GM23248 (cell line): ENCODE data around the gene KIF6. TPM values are rescaled to one million over a fixed set of nuclear protein-coding genes. Genes with fewer than 3 reads are reported as not detected.

Experiments
- DNase-seq: peaks from one replicate; pipeline ENCODE4 v3.0.0-alpha.2; 2015
- H2AFZ ChIP-seq: fragments of 200-600 bp; sonication (generic); 2 replicates; pipeline ENCODE4 v1.6.1; 2016; ENCODE audit warnings: antibody characterized with exemption
- H3F3A ChIP-seq: fragments of 200-600 bp; sonication (generic); 2 replicates; pipeline ENCODE4 v1.6.1; 2016; ENCODE audit warnings: mild to moderate bottlenecking, antibody characterized with exemption, mixed run types; ENCODE audit not compliant: insufficient read depth
- H3K27ac ChIP-seq: fragments of 200-600 bp; sonication (generic); 2 replicates; pipeline ENCODE4 v1.5.1; 2016; ENCODE audit warnings: mild to moderate bottlenecking
- H3K27me3 ChIP-seq: fragments of 200-600 bp; sonication (generic); replicated peaks from 2 replicates; pipeline ENCODE4 v1.6.1; 2016; ENCODE audit warnings: mild to moderate bottlenecking; ENCODE audit not compliant: insufficient read depth
- H3K36me3 ChIP-seq: fragments of 200-600 bp; sonication (generic); 2 replicates; pipeline ENCODE4 v1.6.1; 2016; ENCODE audit warnings: low read depth, mild to moderate bottlenecking
- H3K4me1 ChIP-seq: fragments of 200-600 bp; sonication (generic); 2 replicates; pipeline ENCODE4 v1.6.1; 2016; ENCODE audit warnings: mild to moderate bottlenecking; ENCODE audit not compliant: insufficient read depth
- H3K4me2 ChIP-seq: fragments of 200-600 bp; sonication (generic); one replicate; pipeline ENCODE4 v1.6.1; 2016; ENCODE audit warnings: mild to moderate bottlenecking; ENCODE audit not compliant: unreplicated experiment
- H3K4me3 ChIP-seq: fragments of 200-600 bp; sonication (generic); 2 replicates; pipeline ENCODE4 v1.5.1; 2016; ENCODE audit warnings: mild to moderate bottlenecking
- H3K79me2 ChIP-seq: fragments of 200-600 bp; sonication (generic); 2 replicates; pipeline ENCODE4 v1.6.1; 2016; ENCODE audit warnings: mild to moderate bottlenecking; ENCODE audit not compliant: insufficient read depth
- H3K9ac ChIP-seq: fragments of 200-600 bp; sonication (generic); 2 replicates; pipeline ENCODE4 v1.6.1; 2016; ENCODE audit warnings: mild to moderate bottlenecking
- H3K9me2 ChIP-seq: fragments of 200-600 bp; sonication (generic); 2 replicates; pipeline ENCODE4 v1.6.1; 2016; ENCODE audit warnings: mixed run types, mild to moderate bottlenecking, moderate library complexity; ENCODE audit not compliant: insufficient read depth
- H3K9me3 ChIP-seq: fragments of 200-600 bp; sonication (generic); one replicate; pipeline ENCODE4 v1.6.1; 2017; ENCODE audit warnings: low read depth
- H4K20me1 ChIP-seq: fragments of 200-600 bp; sonication (generic); 2 replicates; pipeline ENCODE4 v1.6.0; 2016; ENCODE audit not compliant: insufficient read depth
- EZH2 ChIP-seq: fragments of 200-600 bp; sonication (generic); IDR thresholded peaks from 2 replicates; pipeline ENCODE4 v1.6.1; 2018; ENCODE audit warnings: antibody characterized with exemption, mild to moderate bottlenecking; ENCODE audit not compliant: insufficient read depth, poor library complexity, severe bottlenecking
- EZH2phosphoT487 ChIP-seq: fragments of 200-600 bp; sonication (generic); IDR thresholded peaks from 2 replicates; pipeline ENCODE4 v1.6.1; 2018; ENCODE audit warnings: antibody characterized with exemption, moderate library complexity, mild to moderate bottlenecking, low read depth; ENCODE audit not compliant: insufficient read depth
- WGBS, 2 experiments: methylation state at CpG; one replicate each; pipeline ENCODE4 v1.1.6; 2015 to 2017; ENCODE audit warnings: low lambda C conversion rate in 2 of 2, low coverage in 1 of 2; ENCODE audit errors: missing lambda C conversion rate in 2 of 2; 5-methylcytosine and 5-hydroxymethylcytosine counted together
- in situ Hi-C: fragments of 300-500 bp; cut with MboI; formaldehyde crosslinking; loops from 2 replicates; pipeline ENCODE4 v1.15.0; 2020
- polyA plus RNA-seq: library from polyadenylated mRNA; unstranded; fragments of >200 nt; fragmentation: Nextera tagmentation; extraction: Ambion mirVana; gene quantifications from 2 replicates; pipeline ENCODE4 v1.2.1, GENCODE V29; 2016
- total RNA-seq: library from RNA; depleted of rRNA; stranded (reverse); fragments of >200 nt; shearing (Covaris generic); gene quantifications from 2 replicates; pipeline ENCODE4 v1.2.3, GENCODE V29; 2014

KIF6 gene
- total and polyA plus RNA-seq, 2 experiments from 2014 or later, result 0.22 to 0.91 TPM

DNA sequence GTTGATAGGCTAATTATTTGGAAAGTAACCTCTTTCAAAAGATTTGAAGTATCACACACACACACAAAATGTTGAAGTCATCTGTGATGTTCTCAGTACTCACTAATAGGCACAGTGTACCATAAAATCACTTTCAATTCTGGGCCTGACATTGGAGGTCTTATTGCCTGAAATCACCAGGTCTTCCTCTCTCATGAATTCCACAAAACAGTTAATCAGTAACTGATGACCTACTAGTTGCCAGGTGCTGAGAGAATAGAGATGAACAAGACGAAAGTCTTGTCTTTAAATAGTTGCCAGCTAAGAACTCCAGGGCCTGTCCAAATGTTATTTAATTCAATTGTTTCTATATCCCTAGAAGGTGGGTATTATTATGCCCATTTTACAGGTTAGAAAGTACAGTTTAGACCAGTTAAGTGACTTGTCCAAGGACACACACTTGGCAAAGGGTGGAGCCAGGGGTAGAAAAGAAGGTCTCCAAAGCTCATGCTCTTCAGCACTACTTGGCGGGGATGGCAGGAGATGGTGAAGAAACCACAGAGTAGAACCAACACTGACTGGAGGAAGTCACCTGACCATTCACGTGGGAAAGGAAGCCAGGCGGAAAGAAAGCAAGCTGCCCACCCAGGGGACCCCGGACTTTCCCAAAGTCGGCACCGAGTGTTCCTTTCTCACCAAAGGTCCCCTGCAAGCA is 116.4 kb downstream of the KIF6 start:
- TF ChIP-seq EZH2phosphoT487, result no peak
- no peak for TF ChIP-seq EZH2
- no peak for DNase-seq
- H3K9me3 ChIP-seq, result no peaks in the 10 kb centered on the region
- H3K36me3 ChIP-seq, result no peaks in the 10 kb centered on the region
- no peaks in the 10 kb centered on the region for H3K27me3 ChIP-seq
- no peaks in the 10 kb centered on the region for H3K79me2 ChIP-seq
- H3K4me1 ChIP-seq, result no peaks in the 10 kb centered on the region
- H2AFZ ChIP-seq, result no peak overlapping the region
- H4K20me1 ChIP-seq, result no peaks in the 10 kb centered on the region
- in situ Hi-C loops, result no loop called here
- no peaks in the 10 kb centered on the region for H3K9me2 ChIP-seq
- no peaks in the 10 kb centered on the region for H3F3A ChIP-seq
- no peak overlapping the region for H3K4me2 ChIP-seq
- H3K4me3 ChIP-seq, result no peak overlapping the region
- H3K27ac ChIP-seq, result no peak overlapping the region
- H3K9ac ChIP-seq, result no peak overlapping the region
- 88% methylated on average over 7 of the region's 7 CpGs for WGBS, 2 experiments

DNA sequence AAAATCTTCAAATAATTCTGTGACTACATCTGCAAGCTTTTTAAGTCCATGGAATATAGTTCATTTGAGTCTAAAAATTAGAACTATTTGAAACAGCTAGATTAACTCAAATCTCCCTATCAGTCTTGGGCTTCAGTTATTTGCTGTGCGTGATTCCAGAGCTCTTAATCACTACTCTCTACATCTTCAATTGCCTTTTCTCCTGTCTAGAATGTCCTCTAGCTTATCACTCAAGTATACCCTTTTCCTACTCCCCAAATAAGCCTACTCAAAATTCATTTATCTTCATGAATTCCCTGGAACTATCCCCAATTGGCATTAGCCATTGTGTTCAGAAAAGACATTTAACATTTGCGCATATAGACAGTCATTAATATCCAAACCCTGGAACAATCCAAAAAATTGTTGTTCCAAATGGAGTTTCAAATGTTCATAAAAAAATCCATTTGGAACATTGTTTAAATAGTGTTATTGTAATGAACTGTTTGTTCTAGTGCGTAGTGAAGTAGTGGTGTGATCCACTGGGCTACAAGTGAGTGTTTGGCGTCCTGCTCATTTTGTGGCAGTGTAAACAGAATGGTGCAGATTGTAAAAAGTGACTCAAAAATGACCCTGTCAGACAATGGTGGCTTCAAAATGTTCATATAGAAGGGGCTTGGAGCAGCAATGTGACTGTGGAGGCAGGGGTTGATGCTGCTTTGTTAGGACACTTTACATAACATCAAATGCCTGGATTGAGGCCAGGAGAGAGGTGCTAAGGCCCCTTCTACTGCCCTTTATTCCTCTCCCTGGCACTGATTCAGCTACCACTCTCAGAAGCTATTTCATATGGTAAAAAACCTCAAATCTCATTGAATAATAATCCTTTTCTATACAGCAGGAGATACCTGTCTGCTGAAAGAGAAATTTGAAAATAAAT is 122.3 kb downstream of the KIF6 start:
- Histone ChIP-seq H3K36me3 (no peaks in the 10 kb centered on the region), H3K27ac (no peak overlapping the region), H3K4me1 (peaks cover 13% of the 10 kb centered on the region; the same call in 1 of the 2 replicates), H4K20me1 (no peaks in the 10 kb centered on the region), H3K4me2 (no peak overlapping the region), H3K9ac (no peak overlapping the region), H3K9me3 (no peaks in the 10 kb centered on the region), H3K79me2 (no peaks in the 10 kb centered on the region), H3K27me3 (no peaks in the 10 kb centered on the region), H3K4me3 (no peak overlapping the region), H3F3A (peaks cover 26% of the 10 kb centered on the region), H3K9me2 (no peaks in the 10 kb centered on the region), H2AFZ (no peak overlapping the region)
- WGBS, 2 experiments, result 75 to 84% methylated on average over 4 of the region's 4 CpGs
- in situ Hi-C loops, result no loop called here
- no peak for TF ChIP-seq EZH2
- no peak for TF ChIP-seq EZH2phosphoT487
- DNase-seq, result no peak

DNA sequence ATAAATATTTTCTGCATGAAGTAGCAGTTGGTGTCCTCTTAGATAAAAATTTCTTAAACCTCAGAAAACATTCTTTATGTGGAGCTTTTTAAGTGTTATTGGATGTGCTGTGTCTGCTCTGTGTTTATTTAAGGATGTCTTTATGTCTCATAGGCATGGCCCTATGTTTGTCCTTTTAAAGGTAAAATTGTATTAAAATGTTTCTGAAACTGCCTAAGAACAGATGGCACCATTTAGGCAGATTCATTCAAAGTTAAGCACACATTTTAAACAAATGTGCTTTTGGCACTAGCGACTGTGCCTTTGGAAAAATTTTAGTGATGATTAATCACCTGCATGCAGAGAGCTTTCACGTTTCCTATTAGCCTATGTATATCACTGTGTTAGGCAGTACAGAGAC is 125.2 kb downstream of the KIF6 start:
- H3F3A ChIP-seq, result peaks cover 26% of the 10 kb centered on the region

GRCh38 chr6:39599341-39599740 is 125.9 kb downstream of the KIF6 start:
- peak overlapping the region; percentile 13 for H3K4me2 ChIP-seq
- TF ChIP-seq EZH2phosphoT487 (no peak), EZH2 (no peak)

More for the DNA sequence above, 125.2 kb downstream of the KIF6 start:
- peak overlapping the region; percentile 35; the same call in 1 of the 2 replicates for H3K27ac ChIP-seq
- peak; percentile 63 for DNase-seq
- H3K79me2 ChIP-seq, result no peaks in the 10 kb centered on the region
- H3K36me3 ChIP-seq, result no peaks in the 10 kb centered on the region
- H3K9me3 ChIP-seq, result no peaks in the 10 kb centered on the region
- H3K4me2 ChIP-seq, result no peak overlapping the region
- peaks cover 13% of the 10 kb centered on the region; the same call in 1 of the 2 replicates for H3K4me1 ChIP-seq
- no peaks in the 10 kb centered on the region for H3K27me3 ChIP-seq
- H2AFZ ChIP-seq, result no peak overlapping the region
- H3K9ac ChIP-seq, result no peak overlapping the region
- no peaks in the 10 kb centered on the region for H3K9me2 ChIP-seq
- no peak overlapping the region for H3K4me3 ChIP-seq
- TF ChIP-seq EZH2, result no peak
- TF ChIP-seq EZH2phosphoT487, result no peak
- in situ Hi-C loops, result no loop called here
- H4K20me1 ChIP-seq, result no peaks in the 10 kb centered on the region
- WGBS, 2 experiments, result 2 to 3% methylated on average over 2 of the region's 2 CpGs

More at GRCh38 chr6:39599341-39599740, 125.9 kb downstream of the KIF6 start:
- H3F3A ChIP-seq, result peaks cover 26% of the 10 kb centered on the region
- in situ Hi-C loops, result no loop called here
- no peaks in the 10 kb centered on the region for H3K9me3 ChIP-seq
- no peak overlapping the region for H3K9ac ChIP-seq
- 56 to 61% methylated on average over 2 of the region's 2 CpGs for WGBS, 2 experiments
- no peaks in the 10 kb centered on the region for H4K20me1 ChIP-seq
- H3K9me2 ChIP-seq, result no peaks in the 10 kb centered on the region
- DNase-seq, result peak; percentile 49
- H3K27ac ChIP-seq, result peak overlapping the region; percentile 35; the same call in 1 of the 2 replicates
- no peaks in the 10 kb centered on the region for H3K79me2 ChIP-seq
- no peak overlapping the region for H2AFZ ChIP-seq
- no peaks in the 10 kb centered on the region for H3K27me3 ChIP-seq
- no peak overlapping the region for H3K4me3 ChIP-seq
- H3K4me1 ChIP-seq, result peaks cover 13% of the 10 kb centered on the region; the same call in 1 of the 2 replicates
- H3K36me3 ChIP-seq, result no peaks in the 10 kb centered on the region
